A673 (cell line): ENCODE results near the gene ANKRD40CL.

Experiments
- CTCF ChIP-seq: fragments of 300-800, 200-600 bp; sonication (generic); conservative IDR thresholded peaks from 2 replicates; pipeline ENCODE4 v1.5.1; 2017; ENCODE audit warnings: low read depth, mild to moderate bottlenecking, antibody characterized with exemption, low read length, moderate library complexity, mixed read lengths
- EZH2 ChIP-seq: fragments of 200-600 bp; sonication (generic); IDR thresholded peaks from 2 replicates; pipeline ENCODE4 v1.6.1; 2017; ENCODE audit warnings: borderline replicate concordance, low read depth, mild to moderate bottlenecking, mixed read lengths, antibody characterized with exemption, low read length; ENCODE audit not compliant: poor library complexity, severe bottlenecking

- TF ChIP-seq CTCF (no peak), EZH2 (no peak)
Measured at GRCh38 chr17:50800196-50800700, 32.9 kb upstream of the ANKRD40CL start.
